NCI-H2029 (cell line): ENCODE results near the gene FMNL2.

ENCODE experiments used
- DNase-seq: peaks from one replicate; lab custom pipeline; 2025; lab: John Stamatoyannopoulos, UW

The FMNL2 gene

DNA sequence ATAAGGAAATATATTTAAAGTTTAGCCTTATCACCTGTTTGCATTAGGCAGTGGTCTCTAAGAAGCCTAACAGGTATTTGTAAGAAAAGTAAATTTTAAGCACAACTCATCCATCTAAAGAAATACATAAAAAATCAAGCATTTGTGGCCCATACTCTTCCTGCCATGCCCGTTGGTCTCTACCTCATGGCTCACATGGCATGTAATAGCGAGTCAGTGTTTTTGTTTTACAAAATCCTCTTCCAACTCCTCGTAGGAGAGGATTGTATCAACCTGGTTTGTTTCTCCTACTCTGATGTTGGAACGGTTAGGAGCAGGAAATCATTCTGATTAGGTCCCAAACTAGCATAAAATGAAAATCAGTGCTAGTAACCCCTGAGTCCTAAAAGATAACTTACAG is 91.8 kb downstream of the FMNL2 start:
- DNase-seq: no peak

DNA sequence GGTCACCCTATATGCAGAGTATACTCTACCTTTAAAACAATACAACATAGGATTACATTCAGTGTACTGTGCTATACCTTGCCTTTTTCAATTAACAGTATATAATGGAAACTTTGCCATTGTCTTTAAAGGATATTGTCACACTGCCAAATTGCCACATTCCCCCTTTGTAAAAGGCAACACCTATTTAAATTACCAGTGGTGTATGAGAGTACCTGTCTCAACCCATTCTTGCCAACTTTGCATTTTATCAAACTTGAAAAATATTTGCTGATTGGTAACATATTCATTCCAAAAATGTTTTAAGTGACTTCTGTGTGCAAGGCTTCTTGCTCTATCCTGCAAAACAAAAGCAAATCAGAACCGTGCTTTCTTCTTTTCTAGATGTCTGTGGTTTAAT is 92.9 kb downstream of the FMNL2 start:
- DNase-seq: no peak

DNA sequence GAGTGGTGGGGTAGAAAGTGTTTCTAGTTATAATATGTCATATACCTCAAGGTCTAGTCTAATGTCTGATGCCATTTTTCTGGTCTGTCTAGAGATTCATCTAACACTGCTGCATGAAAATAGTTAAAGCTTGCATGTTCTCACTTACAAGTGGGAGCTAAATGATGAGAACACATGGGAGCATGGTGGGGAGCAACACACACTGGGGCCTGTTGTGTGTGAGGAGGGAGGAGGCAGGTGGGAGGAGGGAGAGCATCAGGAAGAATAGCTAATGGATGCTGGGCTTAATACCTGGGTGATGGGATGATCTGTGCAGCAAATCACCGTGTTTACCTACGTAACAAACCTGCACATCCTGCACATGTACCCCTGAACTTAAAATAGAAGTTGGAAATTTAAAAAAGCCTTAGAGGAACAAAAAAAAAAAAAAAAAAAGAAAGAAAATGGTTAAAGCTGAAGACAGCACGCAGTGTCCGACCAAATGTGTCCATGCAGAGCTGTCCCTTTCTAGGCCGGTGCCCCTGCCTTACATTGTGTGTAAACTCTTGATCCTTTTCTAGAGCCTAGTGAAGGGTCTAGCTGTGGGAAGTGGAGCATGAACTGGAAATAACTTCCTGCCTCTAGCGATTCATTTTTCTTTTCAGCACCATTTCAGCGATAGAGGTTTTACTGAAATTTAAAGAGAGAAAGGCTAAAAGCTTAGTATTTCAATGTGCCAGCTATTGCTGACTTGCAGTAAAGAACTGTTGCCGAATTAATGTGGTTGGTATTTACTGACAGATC is 94.0 kb downstream of the FMNL2 start:
- no peak for DNase-seq

DNA sequence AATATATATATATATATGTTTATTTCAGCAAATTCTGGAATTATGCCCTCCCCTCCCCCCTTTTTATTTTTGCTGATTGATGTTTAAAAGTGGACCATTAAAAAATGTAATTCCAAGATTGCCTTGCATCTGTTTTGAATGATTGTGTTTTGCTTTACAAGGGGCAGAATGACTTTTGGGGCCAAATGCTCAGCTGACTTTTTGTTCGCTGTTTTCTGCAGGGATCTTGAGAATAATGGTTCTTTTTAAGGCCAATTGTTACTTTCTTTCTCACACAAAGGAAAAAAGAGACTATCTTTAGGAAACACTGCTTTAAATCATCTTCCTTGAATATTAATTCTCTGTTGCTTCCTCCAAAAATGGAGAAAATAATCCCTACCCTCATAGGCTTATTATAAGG is 95.9 kb downstream of the FMNL2 start:
- DNase-seq: no peak

DNA sequence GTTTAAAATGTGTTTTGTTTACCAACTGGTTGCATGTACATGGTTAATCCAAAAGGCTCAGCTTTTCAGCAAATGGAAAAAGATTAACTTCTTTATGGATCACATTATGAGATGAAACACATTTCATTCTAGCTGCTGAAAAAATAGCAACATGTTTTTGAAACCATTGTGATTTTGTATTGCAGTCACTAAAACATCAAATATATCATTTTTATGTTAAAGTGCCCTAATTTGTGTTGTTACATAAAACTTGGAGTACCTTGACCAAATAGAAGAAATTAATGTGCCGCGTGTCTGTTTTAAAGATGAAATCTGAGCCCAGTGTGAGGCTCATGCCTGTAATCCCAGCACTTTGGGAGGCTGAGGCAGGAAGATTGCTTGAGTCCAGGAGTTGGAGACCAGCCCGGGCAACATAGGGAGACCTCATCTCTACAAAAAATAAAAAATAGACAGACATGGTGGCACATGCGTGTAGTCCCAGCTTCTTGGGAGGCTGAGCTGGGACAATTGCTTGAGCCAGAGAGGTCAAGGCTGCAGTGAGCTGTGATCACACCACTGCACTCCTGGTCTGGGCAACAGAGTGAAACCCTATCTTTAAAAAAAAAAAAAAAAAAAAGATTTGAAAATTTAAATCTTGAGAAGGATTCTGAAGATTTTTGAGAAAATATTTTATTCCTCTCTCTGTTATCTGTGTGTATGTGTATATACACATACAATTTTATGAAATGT is 96.6 kb downstream of the FMNL2 start:
- DNase-seq: no peak

DNA sequence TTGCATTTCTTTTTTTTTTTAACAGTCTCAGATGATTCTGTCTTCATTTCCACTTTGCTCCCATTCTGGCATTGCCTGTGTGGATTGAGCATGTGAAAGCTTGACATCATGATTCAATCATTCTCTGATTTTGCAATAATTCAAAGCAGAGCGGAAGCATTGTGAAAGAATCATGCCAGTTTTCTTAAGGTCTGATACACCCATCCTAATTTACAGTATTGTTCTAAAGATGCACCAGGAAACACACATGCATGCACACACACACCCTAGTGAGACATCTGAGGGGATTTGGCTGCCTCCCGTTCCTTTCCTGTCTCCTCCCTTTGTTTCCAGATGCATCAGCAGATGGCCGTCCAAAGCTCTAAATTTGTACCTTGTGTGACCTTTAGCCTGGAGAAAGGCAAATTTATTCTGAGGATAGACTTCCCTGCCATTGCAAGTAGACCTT is 97.3 kb downstream of the FMNL2 start:
- DNase-seq: no peak

DNA sequence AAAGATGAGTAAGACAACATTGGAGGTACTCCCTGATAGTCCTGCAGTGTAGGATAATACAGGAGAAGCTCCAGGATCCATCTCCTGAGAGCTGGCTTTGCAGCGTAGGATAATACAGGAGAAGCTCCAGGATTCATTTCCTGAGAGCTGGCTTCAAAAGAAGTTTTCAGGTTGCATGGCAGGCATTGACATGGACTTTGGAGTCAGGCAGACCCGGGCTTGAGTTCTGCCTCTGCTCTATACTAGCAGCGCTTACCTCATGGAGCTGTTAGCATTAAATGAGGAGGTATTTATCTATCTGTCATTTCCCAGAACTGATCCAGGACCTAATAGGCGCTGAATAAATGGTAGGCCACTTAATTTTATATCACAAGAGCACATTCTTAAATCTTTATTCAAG is 97.8 kb downstream of the FMNL2 start:
- DNase-seq: no peak

DNA sequence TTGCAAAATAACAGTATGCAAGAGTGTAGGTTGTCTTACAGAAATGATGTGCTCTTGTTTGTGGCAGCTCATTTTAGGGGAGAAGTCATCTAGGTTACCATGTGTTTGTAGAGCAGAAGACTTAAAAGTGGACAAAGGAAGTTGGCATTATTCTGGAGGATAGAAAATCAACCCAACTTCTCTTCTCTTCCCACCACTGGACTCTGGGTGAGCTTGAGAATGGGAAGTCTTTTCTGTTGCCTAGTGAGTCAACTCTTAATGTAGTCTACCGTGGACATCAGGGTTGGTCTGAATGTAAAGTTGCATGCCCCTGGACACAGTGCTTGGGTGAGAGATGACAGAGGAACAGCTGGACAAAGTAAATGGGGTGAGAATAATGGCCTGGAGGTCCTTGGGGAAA is 98.3 kb downstream of the FMNL2 start:
- DNase-seq: no peak

DNA sequence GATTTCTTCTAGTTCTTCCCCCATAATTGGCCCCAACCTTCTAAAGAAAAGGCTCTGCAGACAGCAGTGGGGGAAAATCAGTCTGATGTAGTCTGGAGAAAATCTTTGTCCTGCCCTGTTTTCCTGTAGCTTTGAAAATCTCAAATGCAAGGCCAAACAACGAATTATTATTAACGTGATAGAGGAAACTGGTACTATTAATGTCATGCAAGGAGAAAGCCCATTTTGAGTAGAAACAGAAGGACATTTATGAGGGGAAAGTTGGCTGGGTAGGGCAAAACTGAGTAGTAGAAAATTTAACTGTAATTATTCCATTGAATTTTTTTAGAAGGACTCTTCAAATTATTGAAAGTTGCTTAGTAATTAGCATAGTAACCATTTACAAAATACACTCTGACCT is 98.8 kb downstream of the FMNL2 start:
- DNase-seq: no peak

DNA sequence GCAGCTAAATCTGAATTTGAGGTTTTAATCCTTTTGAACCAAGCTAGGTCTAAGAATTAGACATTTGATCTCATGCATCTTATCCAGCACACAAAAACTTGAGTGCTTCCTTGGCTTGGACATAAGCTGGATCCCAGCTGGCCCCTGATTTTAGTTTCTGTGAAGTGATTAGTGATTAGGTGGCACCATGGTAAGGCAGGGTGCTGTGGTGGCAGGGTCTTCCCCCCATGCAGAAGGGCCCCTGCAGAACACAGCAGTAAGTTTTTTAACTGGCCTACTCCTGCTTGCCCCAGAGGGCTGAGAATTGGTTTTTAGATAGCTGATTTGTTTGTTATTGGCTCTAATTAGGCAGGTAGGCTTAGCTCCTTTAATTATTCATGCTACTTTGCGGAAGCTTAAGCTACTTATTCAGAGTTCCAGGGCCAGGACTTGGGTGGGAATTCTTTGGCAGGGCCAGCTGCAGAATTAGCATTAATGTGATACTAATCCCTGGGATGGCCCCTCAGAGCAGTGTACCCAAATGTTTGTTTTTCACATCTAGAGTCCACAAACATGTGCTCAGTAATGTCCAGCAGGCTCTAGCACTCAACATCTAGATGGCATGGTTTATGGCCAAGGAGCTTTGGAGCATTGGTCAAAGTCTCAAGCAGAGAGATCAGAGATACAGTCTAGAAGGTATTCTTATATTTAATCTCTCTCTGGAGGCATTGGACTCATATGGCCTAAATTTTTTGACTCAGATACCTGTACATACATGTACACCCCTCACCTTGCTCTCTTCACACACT is 99.6 kb downstream of the FMNL2 start:
- no peak for DNase-seq

DNA sequence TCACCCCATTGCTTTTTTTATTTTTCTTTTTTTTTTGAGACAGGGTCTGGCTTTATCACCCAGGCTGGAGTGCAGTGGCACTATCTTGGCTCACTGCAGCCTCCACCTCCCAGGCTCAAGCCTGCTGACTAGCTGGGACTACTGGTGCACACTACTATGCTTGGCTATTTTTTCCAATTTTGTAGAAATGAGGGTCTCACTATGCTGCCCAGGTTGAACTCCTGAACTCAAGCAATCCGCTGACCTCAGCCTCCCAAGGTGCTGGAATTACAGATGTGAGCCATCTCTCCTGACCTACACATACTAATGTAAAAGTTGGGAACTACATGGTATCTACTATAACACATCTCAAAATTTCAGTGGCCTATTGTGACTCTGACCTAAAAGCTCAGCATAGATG is 101.2 kb downstream of the FMNL2 start:
- DNase-seq: no peak

DNA sequence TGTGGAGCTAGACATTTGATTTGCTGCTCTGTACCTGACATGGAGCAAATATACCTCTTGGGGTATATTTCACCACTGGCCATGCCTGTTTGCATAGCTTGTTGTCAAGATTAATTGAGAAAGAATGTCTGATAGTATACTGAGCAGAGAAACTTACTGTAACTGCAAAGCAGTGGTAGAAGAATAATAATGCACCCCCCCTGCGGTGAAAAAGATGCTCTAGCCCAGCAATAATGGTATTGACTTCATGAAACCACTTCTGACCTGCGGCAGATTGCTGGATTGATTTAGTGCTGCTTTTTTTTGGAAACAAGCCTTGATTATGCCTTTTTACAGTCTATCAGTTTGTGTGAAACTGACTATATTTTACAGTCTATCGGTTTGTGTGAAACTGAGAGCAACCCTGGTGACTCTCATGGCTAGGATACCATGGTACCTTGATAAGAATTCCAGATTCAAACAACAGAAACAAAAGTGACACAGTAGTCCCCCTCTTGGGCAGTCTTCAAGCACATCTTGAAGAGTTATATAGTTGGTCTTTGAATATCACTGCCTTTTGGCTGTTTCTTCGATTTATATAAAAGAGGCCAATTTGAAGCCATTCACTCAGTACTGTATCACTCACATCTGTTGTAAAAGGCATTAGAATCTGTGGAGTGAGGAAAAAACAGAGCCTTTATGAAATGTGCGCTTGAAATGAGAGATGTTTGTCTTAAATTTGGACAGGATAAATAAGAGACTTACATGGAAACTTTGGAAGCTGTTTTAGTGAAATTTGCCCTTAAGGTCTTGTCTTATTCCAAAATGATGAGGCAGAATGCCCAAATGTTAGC is 102.5 kb downstream of the FMNL2 start:
- DNase-seq: no peak

DNA sequence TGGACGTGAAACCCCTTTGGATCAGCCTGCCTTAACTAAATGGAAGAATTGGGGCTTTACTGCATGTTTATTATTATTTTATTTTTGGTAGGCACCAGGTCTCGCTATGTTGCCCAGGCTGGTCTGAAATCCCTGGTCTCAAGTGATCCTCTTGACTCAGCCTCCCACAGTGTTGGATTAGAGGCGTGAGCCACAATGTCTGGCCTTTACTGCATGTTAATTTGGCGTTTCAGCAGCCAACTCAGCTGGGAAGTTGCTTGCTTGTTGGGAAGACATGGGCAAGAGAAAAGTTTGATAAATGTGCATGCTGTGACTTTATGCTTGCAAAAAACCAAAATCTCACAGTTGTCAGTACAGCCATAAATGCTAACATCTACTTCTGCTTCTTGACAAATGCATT is 105.1 kb downstream of the FMNL2 start:
- DNase-seq: no peak

DNA sequence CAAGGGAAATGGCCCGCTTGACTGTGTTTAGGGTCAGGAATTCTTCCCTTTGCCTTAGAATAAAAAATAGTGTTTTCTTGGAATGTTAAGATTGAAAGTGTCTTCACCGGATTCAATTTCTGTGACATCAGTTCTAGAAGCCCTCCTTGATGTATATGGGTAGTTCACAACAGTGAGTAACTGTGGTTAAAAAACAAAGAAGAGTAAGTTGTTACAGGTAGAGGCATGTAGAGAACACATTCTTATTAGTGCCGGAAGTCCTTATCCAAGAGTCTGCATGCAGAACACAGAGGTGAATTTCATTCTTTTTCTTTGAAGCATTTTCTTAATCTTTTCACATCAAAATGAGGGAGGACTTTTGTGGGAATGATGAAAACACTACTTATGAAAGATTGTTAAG is 105.5 kb downstream of the FMNL2 start:
- DNase-seq: no peak

DNA sequence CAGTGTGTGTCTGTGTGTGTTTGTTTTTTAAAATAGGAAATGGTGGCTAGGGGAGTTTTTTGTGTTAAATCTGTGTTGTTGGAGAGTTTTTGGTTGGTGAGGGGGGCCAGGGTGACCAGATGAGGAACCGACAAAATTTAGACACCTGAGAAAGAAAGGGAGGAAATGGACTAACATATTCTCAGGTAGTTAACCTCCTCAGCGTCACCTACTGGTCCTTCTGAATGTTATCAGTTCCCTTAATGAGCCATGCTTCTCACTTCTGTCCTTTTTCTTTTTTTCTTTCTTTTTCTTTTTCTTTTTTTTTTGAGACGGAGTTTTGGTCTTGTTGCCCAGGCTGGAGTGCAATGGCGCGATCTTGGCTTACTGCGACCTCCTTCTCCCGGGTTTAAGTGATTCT is 107.0 kb downstream of the FMNL2 start:
- DNase-seq: no peak

DNA sequence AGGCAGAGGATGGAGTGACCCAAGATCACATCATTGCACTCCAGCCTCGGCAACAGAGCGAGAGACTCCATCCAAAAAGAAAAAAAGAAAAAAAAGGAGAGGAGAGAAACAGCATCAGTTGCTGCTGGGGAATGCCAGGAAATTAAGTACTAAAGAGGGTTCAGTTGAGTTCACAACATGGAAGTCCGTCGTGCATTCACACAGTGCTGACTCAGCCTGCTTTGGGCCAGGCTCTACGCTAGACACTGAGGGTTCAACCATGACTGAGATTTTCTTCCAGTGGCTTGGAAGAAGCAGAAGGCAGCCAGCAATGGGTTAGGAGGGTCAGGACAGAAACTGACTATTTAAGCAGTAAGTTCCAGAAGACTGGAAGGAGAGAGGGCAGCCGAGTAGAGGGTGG is 108.8 kb downstream of the FMNL2 start:
- no peak for DNase-seq

DNA sequence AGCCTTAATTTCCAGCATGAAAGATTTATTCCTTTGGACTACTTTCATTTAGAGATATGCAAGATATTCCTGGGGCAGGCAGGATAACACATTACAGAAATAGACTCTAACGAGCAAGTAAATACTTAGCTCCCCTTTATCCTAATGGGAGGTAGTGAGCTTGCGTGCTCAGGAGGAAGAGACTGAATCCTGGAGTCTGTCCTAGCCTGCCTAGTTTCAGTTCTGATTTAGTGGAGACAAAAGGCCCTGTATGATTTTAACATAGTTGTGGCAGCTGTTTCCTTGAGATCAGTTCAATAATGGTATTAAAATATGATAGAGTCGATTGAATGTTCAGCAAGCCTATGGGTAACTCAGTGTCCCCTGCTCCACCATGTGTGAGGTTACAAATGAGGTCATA is 109.5 kb downstream of the FMNL2 start:
- no peak for DNase-seq

DNA sequence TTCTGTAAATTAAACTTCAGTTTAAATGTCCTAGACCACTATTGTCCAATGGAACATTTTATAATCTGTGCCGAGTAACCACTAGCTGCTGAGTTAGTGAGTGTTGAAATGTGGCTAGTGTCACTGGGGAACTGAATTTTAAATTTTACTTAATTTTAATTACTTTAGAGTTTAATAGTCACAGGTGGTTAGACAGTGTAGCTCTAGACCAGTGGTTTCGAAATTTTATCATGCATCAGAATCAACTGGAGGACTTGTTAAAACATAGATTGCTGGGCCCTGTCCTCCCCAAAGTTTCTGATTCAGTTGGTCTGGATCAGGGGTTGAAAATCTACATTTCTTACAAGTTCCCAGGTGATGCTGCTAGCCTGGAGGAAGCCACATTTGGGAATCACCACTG is 110.4 kb downstream of the FMNL2 start:
- no peak for DNase-seq

DNA sequence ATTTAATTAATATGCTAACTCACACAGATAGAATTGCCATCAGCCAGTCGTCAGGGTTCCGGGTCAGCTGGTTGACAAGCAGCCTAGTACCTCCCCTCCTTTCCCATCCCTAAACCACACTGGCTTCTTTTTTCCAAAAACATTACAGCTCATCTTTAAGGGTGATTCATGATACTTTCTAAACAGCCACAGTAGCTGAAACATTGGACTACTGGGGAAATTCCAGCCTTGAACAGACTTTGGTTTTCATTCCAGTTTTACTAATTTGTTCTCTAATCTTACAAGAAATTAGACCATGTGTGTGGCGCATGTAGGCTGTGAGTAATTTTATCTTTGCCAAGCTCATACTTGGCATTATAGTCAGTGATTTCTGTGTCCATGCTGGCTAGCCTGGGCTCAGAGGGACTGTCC is 110.8 kb downstream of the FMNL2 start:
- no peak for DNase-seq

DNA sequence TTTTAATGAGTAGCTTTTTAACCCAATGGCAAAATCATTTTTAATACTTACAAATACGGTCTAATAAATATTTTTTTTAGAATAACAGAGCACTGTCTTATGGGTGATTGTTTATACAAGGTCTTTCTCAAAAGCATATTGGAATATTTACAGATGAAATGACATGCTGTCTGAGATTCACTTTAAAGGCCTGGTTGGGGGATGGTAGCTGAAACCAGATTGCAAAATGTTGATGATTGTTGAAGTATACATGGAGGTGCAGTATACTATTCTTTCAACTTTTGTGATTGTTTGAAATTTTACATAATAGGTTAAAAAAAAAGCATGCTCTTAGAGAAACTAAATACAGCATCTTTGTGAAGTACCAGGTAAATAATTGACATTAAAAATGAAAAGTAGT is 111.2 kb downstream of the FMNL2 start:
- no peak for DNase-seq

DNA sequence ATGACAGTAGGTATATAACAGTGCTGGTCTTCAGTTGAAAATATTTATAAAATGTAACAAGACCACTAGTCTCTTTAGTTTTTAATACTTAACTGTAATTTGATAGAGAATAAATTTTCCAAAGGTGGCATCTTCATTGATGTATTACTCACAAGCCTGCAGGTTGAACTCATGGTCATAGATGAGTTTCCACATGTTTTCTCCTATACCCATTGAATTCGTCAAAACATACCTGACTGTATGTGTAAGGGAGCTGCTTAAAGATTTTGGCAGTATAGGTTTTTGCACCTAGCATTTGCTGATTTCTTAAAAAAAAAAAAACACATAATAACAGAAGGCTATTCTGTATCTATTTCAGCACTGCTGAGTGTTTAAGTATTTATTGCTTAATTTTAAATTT is 112.9 kb downstream of the FMNL2 start:
- DNase-seq: no peak

DNA sequence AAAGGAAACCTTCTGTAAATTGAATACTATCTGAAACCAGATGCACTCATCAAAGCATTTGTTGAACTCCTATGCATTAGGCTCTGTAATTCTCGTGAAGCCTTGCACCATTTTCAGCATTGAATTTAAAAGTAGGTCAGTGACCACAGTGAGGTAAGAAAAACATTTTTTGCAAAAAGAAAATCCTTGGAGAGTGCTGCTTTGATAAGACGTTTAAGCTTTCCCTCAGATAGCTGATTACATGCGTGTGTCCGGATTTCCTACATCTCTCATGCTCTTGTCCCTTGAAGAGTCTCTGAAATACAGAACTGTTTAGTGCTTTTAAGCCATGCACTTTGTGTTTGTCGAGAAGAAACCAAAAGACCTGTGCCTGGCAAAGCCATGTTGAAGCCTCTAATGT is 113.6 kb downstream of the FMNL2 start:
- no peak for DNase-seq
